K562 (cell line): ENCODE data around the gene ARPC4. TPM values are rescaled to one million over a fixed set of nuclear protein-coding genes. Genes with fewer than 3 reads are reported as not detected.

ENCODE experiments used
- CREBBP ChIP-seq: IDR thresholded peaks from one replicate; pipeline ENCODE4 v1.6.1; 2012; ENCODE audit warnings: low read depth, mild to moderate bottlenecking, control low read depth, inconsistent platforms, low read length
- CXXC5 ChIP-seq: fragments of 250-450 bp; sonication (Bioruptor Pico); IDR thresholded peaks from 2 replicates; pipeline ENCODE4 v1.8.0; 2022; ENCODE audit warnings: inconsistent platforms, mild to moderate bottlenecking, moderate library complexity
- GATAD2B ChIP-seq: fragments of 450-650 bp; IDR thresholded peaks from 2 replicates; pipeline ENCODE4 v1.6.1; 2017; ENCODE audit warnings: mild to moderate bottlenecking, borderline replicate concordance
- HMG20A ChIP-seq: fragments of 450-650 bp; formaldehyde crosslinking; conservative IDR thresholded peaks from 2 replicates; pipeline ENCODE4 v1.4.0; 2020; ENCODE audit warnings: mild to moderate bottlenecking, mixed read lengths
- MBD2 ChIP-seq: sonication (generic); IDR thresholded peaks from 2 replicates; pipeline ENCODE4 v1.6.1; 2016; ENCODE audit warnings: low read depth, borderline replicate concordance
- MNT ChIP-seq, 2 experiments: fragments of 450-650 bp; conservative IDR thresholded peaks; 2 replicates each; pipeline ENCODE4 v1.6.1; 2017; ENCODE audit warnings: mild to moderate bottlenecking in 2 of 2, moderate library complexity in 2 of 2
- NFIX ChIP-seq: fragments of 250-450 bp; sonication (Bioruptor Pico); IDR thresholded peaks from 2 replicates; pipeline ENCODE4 v1.4.0; 2020; ENCODE audit warnings: low read depth, mild to moderate bottlenecking, moderate library complexity
- NR2C2 ChIP-seq, 2 experiments: fragments of 200-800 bp in 1 of 2; sonication (Bioruptor generic) in 1 of 2; sonication (generic) in 1 of 2; formaldehyde crosslinking in 1 of 2; IDR thresholded peaks; 2 replicates each; pipeline versions ENCODE4 v1.6.1 to v1.8.0; 2016 to 2022; ENCODE audit warnings: mild to moderate bottlenecking in 1 of 2, missing compliant biosample characterization in 1 of 2, missing genetic modification characterization in 1 of 2, missing genetic modification reagents in 1 of 2
- OTX1 ChIP-seq: fragments of 450-650 bp; formaldehyde crosslinking; IDR thresholded peaks from 2 replicates; pipeline ENCODE4 v1.4.0; 2022; ENCODE audit warnings: mild to moderate bottlenecking
- PHF20 ChIP-seq: fragments of 450-650 bp; IDR thresholded peaks from 2 replicates; pipeline ENCODE4 v1.6.1; 2018; ENCODE audit not compliant: partially characterized antibody
- POLR2G ChIP-seq: fragments of 200-400 bp; formaldehyde crosslinking; IDR thresholded peaks from 2 replicates; pipeline ENCODE4 v1.6.1; 2017; ENCODE audit warnings: low read depth, mild to moderate bottlenecking, antibody characterized with exemption, low read length, moderate library complexity
- RNF2 ChIP-seq: sonication (generic); IDR thresholded peaks from 2 replicates; pipeline ENCODE4 v1.6.1; 2016
- SMAD1 ChIP-seq: fragments of 150-350 bp; IDR thresholded peaks from 2 replicates; pipeline ENCODE4 v1.6.1; 2014; ENCODE audit warnings: low read length, low read depth; ENCODE audit not compliant: partially characterized antibody
- SREBF1 ChIP-seq: fragments of 150-350 bp; IDR thresholded peaks from 2 replicates; pipeline ENCODE4 v1.6.1; 2014; ENCODE audit warnings: antibody characterized with exemption, low read depth, low read length, borderline replicate concordance
- STAT6 ChIP-seq: sonication (generic); formaldehyde crosslinking; IDR thresholded peaks from 2 replicates; pipeline ENCODE4 v1.8.1; 2023; ENCODE audit warnings: mild to moderate bottlenecking, missing genetic modification reagents
- SUPT5H ChIP-seq: fragments of 450-650 bp; IDR thresholded peaks from 2 replicates; pipeline ENCODE4 v1.6.1; 2016
- XRCC4 ChIP-seq: IDR thresholded peaks from one replicate; pipeline ENCODE4 v1.6.1; 2011; ENCODE audit not compliant: insufficient read depth, insufficient read length; ENCODE audit errors: extremely low read depth
- ZBTB1 ChIP-seq: sonication (generic); formaldehyde crosslinking; IDR thresholded peaks from 2 replicates; pipeline ENCODE4 v1.8.1; 2023; ENCODE audit warnings: missing genetic modification reagents, low read depth, mild to moderate bottlenecking, borderline replicate concordance
- ZBTB11 ChIP-seq, 3 experiments: fragments of 200-800 bp in 1 of 3; fragments of 250-450 bp in 1 of 3; fragments of 450-650 bp in 1 of 3; sonication (Bioruptor Pico) in 1 of 3; sonication (Bioruptor generic) in 1 of 3; formaldehyde crosslinking in 1 of 3; IDR thresholded peaks; 2 replicates each; pipeline versions ENCODE4 v1.6.1 to v1.8.0; 2016 to 2022; ENCODE audit warnings: mild to moderate bottlenecking in 2 of 3, missing genetic modification characterization in 2 of 3, missing compliant biosample characterization in 1 of 3, moderate library complexity in 1 of 3
- polyA plus RNA-seq, 8 experiments: library from polyadenylated mRNA; depleted of rRNA in 4 of 8; stranded (reverse) in 5 of 8; unstranded in 3 of 8; fragments of >200 nt; fragmentation: Nextera tagmentation in 2 of 8; fragmentation: Illumina TruSeq in 1 of 8; extraction: Ambion mirVana in 2 of 8; extraction: Trizol in 1 of 8; gene quantifications; 2 replicates each; pipeline versions ENCODE4 v1.2.1 to v1.2.3, GENCODE V29; 2011 to 2014; ENCODE audit warnings: inconsistent platforms in 1 of 8, missing spikeins in 1 of 8
- total RNA-seq, 7 experiments: library from RNA; depleted of rRNA in 6 of 7; stranded (reverse); fragments of >200 nt in 6 of 7; fragmentation: Illumina TruSeq in 2 of 7; extraction: Trizol in 2 of 7; gene quantifications; 2 replicates each; pipeline versions ENCODE4 v1.2.1 to v1.2.3, GENCODE V29; 2011 to 2021; ENCODE audit warnings: low replicate concordance in 1 of 7

The ARPC4 gene
- total and polyA plus RNA-seq, 9 of the 15 experiments (the other 6 are each of a cell fraction or from before 2014, with no cell fraction given), result 20.1 to 153 (median 119) TPM

GRCh38 chr3:9792405-9793160 lies at the start of gene ARPC4, which contains the start of gene TADA3 (continued):
- TF ChIP-seq ZBTB11 (CRISPR knock-in tag; IDR thresholded peaks at IDR 0.05) (peak in 2 of 3 experiments; percentile 22 to 80; a peak in 1 of 6 replicates), NFIX (0 out of 2 replicates have a peak, but pooled peaks have one; percentile 5), MBD2 (peak; percentile 95; the same call in 1 of the 2 replicates), GATAD2B (peak; percentile 55; the same call in 1 of the 2 replicates), SUPT5H (peak; percentile 91), OTX1 (CRISPR knock-in tag) (0 out of 2 replicates have a peak, but pooled peaks have one; percentile 11), PHF20 (peak; percentile 55), HMG20A (CRISPR knock-in tag) (no peak; the same call in 1 of the 2 replicates), CXXC5 (CRISPR knock-in tag) (peak; percentile 75), ZBTB1 (CRISPR knock-in tag) (0 out of 2 replicates have a peak, but pooled peaks have one; percentile 35), CREBBP (no peak), STAT6 (peak; percentile 18; the same call in 1 of the 2 replicates), MNT (conservative IDR thresholded peaks at IDR 0.05) (peak; percentile 59 to 73; a peak in 3 of 4 replicates), XRCC4 (no peak), SREBF1 (peak; percentile 93; the same call in 1 of the 2 replicates), SMAD1 (peak; percentile 72), RNF2 (peak; percentile 28; the same call in 1 of the 2 replicates), NR2C2 (CRISPR knock-in tag; IDR thresholded peaks at IDR 0.05) (no peak), NR2C2 (tag; IDR thresholded peaks at IDR 0.05) (peak; percentile 78), POLR2G (peak; percentile 95)
